GM19395 (cell line): Measurements from ENCODE around the gene GINS2.

Source experiments
- ATAC-seq: cut with Tn5 transposase; IDR thresholded peaks from one replicate; pipeline ENCODE4 v1.9.1; 2021; ENCODE audit warnings: mild to moderate bottlenecking, moderate library complexity; ENCODE audit not compliant: unreplicated experiment

The GINS2 gene

DNA sequence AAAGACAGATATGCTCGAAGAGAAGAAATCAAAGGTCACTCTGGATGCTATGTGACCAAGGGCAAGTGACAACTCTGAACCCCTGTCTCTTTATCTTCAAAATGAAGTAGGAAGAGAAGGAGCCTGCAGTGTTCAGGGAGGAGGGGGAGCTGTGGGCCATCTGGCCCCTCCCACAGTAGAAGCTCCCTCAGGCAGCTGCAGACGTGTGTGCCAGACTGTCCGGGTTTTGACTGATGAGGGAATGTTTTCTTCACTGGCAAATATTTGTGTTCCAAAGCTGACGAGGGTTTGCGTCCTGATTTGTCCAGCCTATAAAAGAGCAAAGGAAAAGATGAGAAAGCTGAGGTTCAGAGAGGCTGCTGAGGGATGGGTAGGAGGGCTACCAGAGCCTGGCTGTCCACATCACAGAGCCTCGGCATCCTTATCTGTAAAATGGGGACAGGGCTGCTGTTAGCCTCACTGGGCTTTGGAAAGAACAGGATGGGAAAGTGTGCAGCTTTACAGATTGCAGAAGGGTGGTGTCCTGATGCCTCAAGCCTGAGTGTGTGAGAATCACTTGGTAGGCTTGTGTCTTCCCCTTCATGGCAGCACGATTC, 1.8 kb upstream of the GINS2 start:
- no peak for ATAC-seq

- no peak for ATAC-seq
These were observed 1.2 kb upstream of the GINS2 start for GRCh38 chr16:85689950-85690320.

GRCh38 chr16:85689285-85689949, 663 bp upstream of the GINS2 start:
- ATAC-seq: no peak

DNA sequence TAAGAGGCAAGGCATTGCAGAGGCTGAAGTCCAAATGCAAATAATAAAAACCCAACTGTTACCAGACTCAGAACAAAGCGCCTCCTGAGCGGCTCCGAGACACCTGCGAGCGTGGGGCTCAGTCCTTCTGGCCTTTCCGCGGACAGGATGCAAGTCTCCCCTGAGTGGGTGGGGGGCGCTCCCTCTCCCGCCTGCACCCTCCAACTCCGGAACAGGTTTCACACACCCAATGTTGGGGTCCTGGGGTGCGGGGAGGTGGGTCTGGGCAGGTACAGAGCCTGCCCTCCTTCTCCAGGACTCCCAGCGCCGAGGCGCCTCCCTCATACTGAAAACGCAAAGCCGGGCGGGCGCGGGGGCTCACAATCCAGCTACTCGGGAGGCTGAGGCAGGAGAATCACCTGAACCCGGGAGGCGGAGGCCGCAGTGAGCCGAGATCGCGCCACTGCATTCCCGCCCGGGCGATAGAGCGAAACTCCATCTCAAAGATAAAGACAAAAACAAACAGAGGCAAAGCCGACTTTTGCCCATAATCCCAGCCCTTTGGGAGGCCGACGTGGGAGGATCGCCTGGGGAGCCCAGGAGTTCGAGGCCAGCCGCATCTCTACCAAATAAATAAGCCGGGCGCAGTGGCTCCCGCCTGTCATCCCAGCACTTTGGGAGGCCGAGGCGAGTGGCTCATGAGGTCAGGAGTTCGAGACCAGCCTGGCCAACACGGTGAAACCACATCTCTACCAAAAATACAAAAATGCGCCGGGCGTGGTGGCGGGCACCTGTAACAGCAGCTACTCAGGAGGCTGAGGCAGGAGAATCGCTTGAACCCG, 893 bp downstream of the GINS2 start:
- no peak for ATAC-seq

DNA sequence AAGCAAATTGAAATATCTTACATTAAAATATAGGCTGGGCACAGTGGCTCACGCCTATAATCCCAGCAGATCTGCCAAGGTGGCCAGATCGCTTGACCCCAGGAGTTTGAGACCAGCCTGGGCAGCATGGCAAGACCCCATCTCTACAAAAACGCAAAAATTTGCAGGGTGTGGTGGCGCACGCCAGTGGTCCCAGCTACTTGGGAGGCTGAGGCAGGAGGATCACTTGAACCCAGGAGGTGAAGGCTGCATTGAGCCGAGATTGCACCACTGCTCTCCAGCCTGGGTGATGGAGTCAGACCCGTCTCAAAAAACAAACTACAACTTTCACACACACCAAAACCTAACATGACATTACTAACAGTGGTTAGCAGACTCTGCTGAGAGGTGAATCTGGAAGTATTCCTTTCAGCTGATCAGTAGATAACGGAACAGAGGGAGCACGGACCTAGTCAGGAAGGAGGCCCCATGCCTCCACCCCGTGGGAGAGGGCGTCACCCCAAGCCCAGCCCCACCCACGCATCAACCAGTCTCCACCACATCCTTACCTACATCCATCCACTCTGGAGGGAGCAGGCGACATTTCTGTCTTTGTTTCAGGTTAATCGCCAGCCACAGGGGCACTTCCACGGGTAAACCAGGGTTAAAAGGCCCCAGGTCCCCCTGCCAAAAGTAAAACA, 1.7 kb downstream of the GINS2 start:
- no peak for ATAC-seq

DNA sequence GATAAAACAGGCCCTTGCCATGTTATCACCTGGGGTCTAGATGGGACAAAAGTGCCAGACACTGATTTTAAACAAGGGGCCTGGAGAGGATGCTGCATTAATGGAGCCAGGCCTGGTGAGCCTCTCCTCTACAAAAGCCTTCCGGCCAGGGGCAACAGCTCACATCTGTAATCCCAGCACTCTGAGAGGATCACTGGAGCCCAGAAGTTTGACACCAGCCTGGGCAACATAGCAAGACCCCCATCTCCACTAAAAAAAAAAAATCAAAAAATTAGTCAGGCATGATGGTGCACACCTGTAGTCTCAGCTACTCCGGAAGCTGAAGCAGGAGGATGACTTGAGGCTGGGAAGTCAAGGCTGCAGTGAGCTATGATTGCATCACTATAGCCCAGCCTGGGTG, 3.5 kb downstream of the GINS2 start:
- no peak for ATAC-seq

DNA sequence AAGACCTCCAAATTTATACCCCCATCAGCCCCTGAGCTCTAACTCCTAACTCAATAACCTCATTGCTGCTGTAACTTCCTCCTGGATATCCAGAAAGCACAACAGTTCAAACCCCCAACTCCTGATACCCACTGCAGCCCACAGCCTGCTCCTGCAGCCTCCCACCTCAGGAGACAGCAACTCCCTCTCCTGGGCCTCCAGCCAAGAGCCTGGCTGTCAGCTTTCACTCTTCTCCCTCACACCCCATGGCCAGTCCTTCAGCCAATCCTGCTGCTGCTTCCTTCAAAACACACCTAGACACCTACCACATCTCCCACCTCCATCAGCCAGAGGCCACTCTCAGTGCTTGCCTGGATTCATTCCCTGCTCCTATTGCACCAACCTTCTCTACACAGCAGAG, 5.4 kb downstream of the GINS2 start:
- ATAC-seq: no peak

DNA sequence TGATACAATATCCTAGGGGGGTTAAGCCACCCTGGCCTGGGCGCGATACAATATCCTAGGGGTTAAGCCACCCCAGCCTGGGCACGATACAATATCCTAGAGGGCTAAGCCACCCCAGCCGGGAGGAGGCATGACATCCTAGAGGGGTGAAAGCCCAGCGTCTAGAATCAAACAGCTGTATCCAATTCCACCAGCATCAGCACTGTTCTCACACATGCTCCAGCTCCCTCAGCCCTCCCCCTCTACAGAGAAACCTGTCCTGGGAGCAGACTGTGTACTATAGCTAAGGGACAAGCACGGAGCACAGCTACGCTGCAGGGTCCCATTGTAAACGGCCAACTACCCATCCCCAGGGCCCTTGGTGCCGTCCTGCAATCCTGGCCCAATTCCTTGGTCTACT, 6.2 kb downstream of the GINS2 start:
- no peak for ATAC-seq

DNA sequence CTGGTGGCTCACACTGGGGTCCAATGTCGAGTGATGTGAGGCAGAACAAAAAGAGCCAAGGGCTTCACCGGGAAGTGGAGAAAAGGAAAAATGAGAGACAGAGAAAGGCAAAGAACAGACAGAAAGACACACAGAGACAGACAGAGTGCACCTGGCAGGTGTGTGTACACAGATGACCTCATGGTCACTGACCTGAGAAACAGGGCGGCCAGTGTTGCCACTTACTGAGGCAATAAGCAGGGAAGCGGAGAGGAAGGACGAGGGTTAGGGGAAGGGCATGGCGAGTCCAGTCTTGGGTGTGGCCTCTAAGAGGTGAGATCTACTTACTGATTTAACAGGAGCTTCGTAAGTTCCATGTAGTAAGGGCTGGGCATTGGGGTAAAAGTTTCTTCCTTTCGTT, 7.5 kb downstream of the GINS2 start:
- ATAC-seq: no peak

- no peak for ATAC-seq
These were observed 8.3 kb downstream of the GINS2 start for GRCh38 chr16:85680352-85680944.

- ATAC-seq: no peak
These were observed 8.9 kb downstream of the GINS2 start for GRCh38 chr16:85679870-85680269.

DNA sequence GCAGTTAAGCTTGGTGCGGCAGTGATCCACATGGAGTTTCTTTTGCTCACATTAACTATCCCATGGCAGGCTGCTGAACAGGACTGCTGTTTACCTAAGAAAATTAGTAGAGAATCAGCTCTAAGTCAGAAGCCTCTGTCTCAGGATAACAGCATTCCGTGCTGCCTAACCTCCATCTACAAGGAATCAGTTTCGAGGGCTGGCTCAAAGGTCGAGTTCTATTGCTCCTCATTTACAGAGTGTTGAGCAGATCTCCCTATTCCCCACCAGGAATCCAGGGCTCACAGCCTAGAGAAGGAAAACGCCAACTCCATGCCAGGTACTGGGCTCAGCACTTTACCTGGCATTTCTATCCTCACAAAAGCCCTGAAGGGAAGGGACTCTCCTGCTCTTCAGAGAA, 9.9 kb downstream of the GINS2 start:
- no peak for ATAC-seq

GRCh38 chr16:85678016-85678415, 10.7 kb downstream of the GINS2 start:
- ATAC-seq: no peak

DNA sequence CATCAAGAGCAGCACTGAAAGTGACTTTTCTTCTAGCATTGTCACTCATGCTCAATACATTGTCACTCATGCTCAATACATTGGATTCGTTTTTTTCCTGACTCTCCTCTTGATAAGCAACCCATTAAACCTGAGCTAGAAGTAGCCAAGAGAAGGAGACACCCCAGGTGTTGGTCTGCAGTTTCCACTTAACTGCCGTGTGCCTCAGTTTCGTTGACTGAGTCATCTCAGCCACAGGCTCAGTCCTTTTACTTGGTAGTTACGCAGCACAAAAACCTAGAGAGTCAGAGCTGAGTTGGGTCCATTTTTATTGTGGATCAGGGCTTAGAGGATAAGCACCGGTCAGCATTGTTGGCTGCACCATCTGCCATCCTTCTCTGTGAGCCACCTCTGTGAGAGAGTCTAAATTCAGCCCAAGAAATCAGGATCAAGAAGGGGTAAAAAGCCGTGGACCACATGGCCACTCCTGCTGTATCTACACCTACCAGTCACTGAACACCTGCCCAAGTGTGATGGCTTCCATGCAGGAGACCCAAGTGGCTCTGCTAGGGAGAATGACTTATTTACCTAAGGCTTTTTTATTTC, 11.3 kb downstream of the GINS2 start:
- no peak for ATAC-seq

- ATAC-seq: no peak
These were observed 12.3 kb downstream of the GINS2 start for GRCh38 chr16:85676466-85676865.

GRCh38 chr16:85675251-85675874, 13.4 kb downstream of the GINS2 start:
- no peak for ATAC-seq

- ATAC-seq: no peak
These were observed 13.9 kb downstream of the GINS2 start for GRCh38 chr16:85674828-85675227.

GRCh38 chr16:85674418-85674755, 14.4 kb downstream of the GINS2 start:
- ATAC-seq: no peak

DNA sequence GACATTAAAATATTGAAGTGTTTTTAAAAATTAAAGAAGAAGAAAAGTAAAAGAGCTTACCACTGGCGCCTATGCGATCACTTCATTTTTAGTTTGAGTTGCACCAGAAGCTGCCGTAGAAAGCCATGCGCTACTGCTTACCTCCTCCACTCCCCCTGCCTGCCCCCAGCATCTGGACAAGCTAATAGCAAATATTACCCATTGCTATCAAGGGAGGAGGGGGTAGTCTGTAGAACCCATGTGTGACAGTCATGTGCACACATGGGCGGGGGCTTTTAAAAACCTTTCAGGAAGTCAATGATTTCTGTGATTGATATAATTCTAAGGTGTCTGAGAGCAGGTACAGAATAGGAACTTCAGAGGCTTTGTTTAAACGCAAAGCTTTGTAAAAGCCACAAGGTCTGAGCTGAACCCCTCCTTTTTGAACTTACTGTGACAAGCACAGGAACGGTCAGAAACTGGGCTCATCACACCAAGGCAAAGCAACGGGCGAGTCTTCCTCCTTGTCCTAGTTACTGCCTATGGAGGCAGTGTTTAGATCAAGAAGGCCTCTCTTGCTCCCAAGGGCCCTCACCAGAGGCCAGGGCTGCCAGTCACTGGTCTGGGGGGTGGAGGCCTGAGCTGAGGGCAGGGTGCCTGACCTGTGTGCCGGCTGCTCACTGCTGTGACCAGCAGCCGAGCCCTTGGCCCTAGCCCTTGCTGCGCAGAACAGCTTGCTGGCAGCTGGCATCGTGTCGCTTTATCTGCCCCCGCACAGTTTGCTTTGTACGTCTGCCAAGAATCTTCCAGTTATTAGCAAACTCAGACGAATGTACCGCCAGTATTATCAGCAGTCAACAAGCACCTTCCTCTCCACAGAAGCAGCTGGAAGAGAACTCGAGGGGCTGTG, 15.0 kb downstream of the GINS2 start:
- no peak for ATAC-seq

GRCh38 chr16:85670840-85671239, 17.9 kb downstream of the GINS2 start:
- ATAC-seq: no peak
